Epithelial cell of esophagus (primary cell): ENCODE data around the gene IKZF2.

Source experiments
- DNase-seq: peaks from one replicate; pipeline ENCODE4 v3.0.0; 2010; ENCODE audit warnings: low read depth
- H3K4me3 ChIP-seq: 2 replicates; pipeline ENCODE4 v1.5.1; 2011; ENCODE audit warnings: mild to moderate bottlenecking, low read length, control low read depth
- CTCF ChIP-seq: IDR thresholded peaks from 2 replicates; pipeline ENCODE4 v1.5.1; 2011; ENCODE audit warnings: low read depth, mild to moderate bottlenecking, low read length, control low read depth, inconsistent platforms; ENCODE audit not compliant: insufficient read depth; ENCODE audit errors: missing control alignments

The IKZF2 gene

DNA sequence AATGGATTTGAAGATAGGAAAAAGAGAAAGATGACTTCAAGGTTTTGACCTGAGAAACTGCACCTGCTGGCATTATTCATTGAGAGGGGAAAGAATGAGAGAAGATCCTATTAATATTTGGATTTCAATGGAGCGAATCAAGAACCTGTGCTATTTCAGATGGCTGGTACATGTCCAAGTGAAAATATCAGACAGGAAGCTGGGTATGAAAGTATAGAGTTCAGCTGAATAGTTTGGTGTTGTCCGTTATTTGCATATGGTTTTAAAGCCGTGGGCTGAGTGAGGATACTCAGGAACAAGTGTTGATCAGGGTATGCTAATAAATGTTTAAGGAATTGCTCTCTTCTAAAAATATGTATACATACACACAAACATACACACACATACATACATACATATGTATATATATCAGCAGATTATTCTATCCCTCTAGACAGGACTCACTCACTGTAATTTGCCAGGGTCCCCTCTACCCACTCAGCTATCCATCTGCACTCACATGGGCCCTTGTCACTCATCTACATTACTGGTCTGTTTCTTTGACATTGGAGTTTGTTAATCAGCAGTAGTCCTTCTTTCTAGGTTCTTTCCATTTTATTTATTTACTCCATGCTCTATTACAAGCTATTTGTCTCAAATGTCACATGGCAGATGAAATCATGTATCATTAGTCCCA lies 33.9 kb upstream of the IKZF2 start:
- no peak for TF ChIP-seq CTCF
- DNase-seq = no peak
- H3K4me3 ChIP-seq = no peak overlapping the region

DNA sequence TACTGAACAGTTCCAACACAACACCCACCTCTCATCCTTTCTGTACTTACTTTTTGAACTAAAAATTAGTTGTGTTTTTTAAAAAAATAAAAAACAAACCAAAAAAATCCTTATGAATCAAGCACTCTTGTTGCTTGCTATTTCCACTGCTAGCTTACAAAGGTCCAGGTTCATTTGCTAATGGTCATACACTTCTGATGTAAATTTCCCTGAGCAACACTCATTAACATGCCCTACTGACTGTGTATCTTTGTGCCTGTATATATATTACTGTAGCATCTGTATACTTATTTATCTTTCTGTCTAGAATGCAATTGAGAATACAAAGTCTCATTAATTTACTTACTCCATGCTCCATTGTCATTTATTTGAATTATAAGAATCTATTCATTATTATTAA lies 30.3 kb upstream of the IKZF2 start:
- H3K4me3 ChIP-seq = no peak overlapping the region
- TF ChIP-seq CTCF = no peak
- no peak for DNase-seq

DNA sequence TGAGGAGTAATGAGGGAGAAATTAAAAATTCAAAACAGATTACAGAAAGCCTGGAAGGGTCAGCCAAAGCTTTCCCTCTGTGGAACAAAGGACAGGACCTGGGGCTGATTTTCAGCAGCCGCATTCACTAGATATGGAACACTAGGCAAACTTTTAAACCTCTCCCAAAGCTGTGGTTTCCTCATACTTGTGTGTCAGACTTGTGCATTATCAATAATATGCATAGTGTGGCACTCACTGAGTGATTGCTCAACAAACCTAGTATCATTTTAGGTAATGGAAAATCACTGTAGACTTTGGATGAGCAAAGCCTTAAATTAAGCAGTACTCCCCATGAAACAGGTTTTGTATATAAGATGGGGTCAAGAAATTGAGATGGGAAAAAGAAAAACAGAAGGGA lies 26.3 kb upstream of the IKZF2 start:
- peak; percentile 27 for DNase-seq
- TF ChIP-seq CTCF = no peak
- no peak overlapping the region for H3K4me3 ChIP-seq

DNA sequence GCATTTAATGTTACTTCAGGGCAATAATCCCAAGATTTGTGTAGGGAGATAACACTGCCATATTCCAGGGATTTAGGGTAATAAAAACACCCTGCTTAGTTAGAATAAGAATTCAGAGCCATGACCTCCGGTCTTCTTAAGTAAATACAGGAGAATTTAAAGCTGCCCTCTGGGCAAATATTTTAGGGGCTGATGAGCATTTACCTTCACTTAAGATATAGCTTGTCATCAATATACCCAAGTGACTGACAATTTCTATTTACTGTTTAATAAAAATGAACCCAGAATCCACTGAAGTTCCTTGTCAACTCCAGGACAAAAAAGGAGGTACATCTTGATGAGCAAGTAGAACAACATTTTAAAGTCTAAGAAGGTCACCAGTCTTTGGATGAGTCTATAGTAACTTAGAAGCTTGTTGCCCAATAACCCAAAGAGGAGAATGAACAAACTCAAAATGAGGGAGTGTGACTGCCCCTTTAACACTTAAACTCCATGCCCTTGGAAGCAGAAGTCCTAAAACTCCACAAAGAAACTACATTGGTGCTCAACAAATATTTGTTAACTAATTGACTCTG lies 24.3 kb upstream of the IKZF2 start:
- H3K4me3 ChIP-seq = no peak overlapping the region
- TF ChIP-seq CTCF = no peak
- peak; percentile 55 for DNase-seq

- DNase-seq = no peak
- no peak for TF ChIP-seq CTCF
These were observed 21.2 kb upstream of the IKZF2 start for GRCh38 chr2:213172641-213173040.

GRCh38 chr2:213171147-213171546 lies 19.7 kb upstream of the IKZF2 start:
- TF ChIP-seq CTCF = no peak
- no peak overlapping the region for H3K4me3 ChIP-seq
- no peak for DNase-seq

More at GRCh38 chr2:213172641-213173040, 21.2 kb upstream of the IKZF2 start:
- H3K4me3 ChIP-seq = no peak overlapping the region

DNA sequence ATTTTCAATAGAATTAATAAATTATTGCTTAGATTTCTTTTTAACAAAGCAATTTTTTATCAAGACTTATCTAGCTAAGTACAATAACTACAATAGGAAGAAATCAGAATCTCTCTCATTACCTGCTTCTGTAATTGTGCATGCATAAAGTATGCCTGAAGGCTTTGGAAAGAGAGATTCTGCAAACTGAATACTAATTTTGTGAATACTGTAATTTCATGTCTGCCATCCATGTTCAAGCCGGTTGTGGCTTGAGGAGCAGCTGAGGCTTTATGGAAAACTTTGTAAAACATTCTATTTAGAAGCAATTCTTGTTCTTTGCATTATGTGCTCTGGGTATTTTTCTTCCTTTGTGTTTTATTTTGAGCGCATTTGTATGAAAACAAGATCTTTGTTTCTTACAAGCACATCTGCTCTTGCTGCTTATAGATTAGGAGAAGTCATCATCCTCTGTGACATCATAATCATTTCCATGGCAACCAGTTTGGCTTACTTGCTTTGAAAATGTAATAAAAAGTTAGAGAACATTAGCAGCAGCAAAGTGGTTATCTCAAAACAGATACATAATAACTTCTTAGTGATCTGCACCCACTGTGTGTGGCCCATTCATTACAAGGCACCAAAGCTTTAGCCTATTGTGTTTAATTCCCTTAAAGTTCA lies 16.0 kb upstream of the IKZF2 start:
- DNase-seq = no peak
- TF ChIP-seq CTCF = no peak
- H3K4me3 ChIP-seq = no peak overlapping the region
